Caco-2 (cell line): ENCODE data around the gene LENG9. TPM values are rescaled to one million over a fixed set of nuclear protein-coding genes. Genes with fewer than 3 reads are reported as not detected.

Experiments
- BruUV-seq: library from RNA; stranded (reverse); fragments of 400-500 nt; replicated peaks from 2 replicates; lab custom pipeline; 2021; lab: Mats Ljungman, UMichigan
- CTCF ChIA-PET: fragments of 300-600 bp; sonication (Branson Sonifier 250); formaldehyde crosslinking; loops from one replicate; lab custom pipeline; 2022; ENCODE audit warnings: antibody characterized with exemption; lab: Charles Lee
- POLR2A ChIA-PET: fragments of 300-600 bp; sonication (Branson Sonifier 250); formaldehyde crosslinking; loops from one replicate; lab custom pipeline; 2022; ENCODE audit warnings: antibody characterized with exemption; lab: Charles Lee
- DNase-seq, 2 experiments: peaks; one replicate each; pipeline versions ENCODE4 v3.0.0 to v3.0.0-alpha.2; 2020 to 2022
- H3K27me3 ChIP-seq: replicated peaks from 2 replicates; pipeline ENCODE4 v1.6.0; 2011; ENCODE audit warnings: low read length; ENCODE audit not compliant: control insufficient read depth, insufficient read depth
- H3K36me3 ChIP-seq: 2 replicates; pipeline ENCODE4 v1.5.1; 2011; ENCODE audit warnings: low read length; ENCODE audit not compliant: control insufficient read depth, insufficient read depth
- H3K4me1 ChIP-seq: fragments of 250-450 bp; sonication (Bioruptor Pico); 2 replicates; pipeline ENCODE4 v1.5.1; 2020; ENCODE audit warnings: mild to moderate bottlenecking
- H3K4me3 ChIP-seq: 2 replicates; pipeline ENCODE4 v1.5.1; 2011; ENCODE audit warnings: low read depth, mild to moderate bottlenecking, control low read depth, low read length
- H3K9me3 ChIP-seq: fragments of 250-450 bp; sonication (Bioruptor Pico); 2 replicates; pipeline ENCODE4 v1.5.1; 2020; ENCODE audit warnings: mild to moderate bottlenecking, moderate library complexity
- H3K27ac Mint-ChIP-seq: one replicate; pipeline ENCODE4 v1.8.0; 2022; ENCODE audit warnings: mixed read lengths; ENCODE audit not compliant: unreplicated experiment
- H3K27me3 Mint-ChIP-seq: one replicate; pipeline ENCODE4 v1.8.0; 2022; ENCODE audit warnings: mixed read lengths; ENCODE audit not compliant: insufficient read depth, unreplicated experiment
- H3K36me3 Mint-ChIP-seq: one replicate; pipeline ENCODE4 v1.8.0; 2022; ENCODE audit warnings: mild to moderate bottlenecking, mixed read lengths; ENCODE audit not compliant: insufficient read depth, unreplicated experiment
- H3K4me1 Mint-ChIP-seq: one replicate; pipeline ENCODE4 v1.8.0; 2022; ENCODE audit warnings: low read depth, mixed read lengths; ENCODE audit not compliant: unreplicated experiment
- H3K4me3 Mint-ChIP-seq: one replicate; pipeline ENCODE4 v1.8.0; 2022; ENCODE audit warnings: mild to moderate bottlenecking, moderate library complexity, mixed read lengths; ENCODE audit not compliant: unreplicated experiment
- H3K9me3 Mint-ChIP-seq: one replicate; pipeline ENCODE4 v1.8.0; 2022; ENCODE audit warnings: mixed read lengths; ENCODE audit not compliant: unreplicated experiment
- intact Hi-C: fragments of 100-400 bp; cut with micrococcal nuclease; formaldehyde crosslinking; loops from one replicate; pipeline ENCODE4 v1.10.0; 2022; ENCODE audit not compliant: unreplicated experiment
- total RNA-seq: library from RNA; stranded (reverse); gene quantifications from 2 replicates; pipeline ENCODE4 v1.2.3, GENCODE V29; 2022
- TF ChIP-seq, protein P1 (sequence below), 2 experiments: fragments of 200-600 bp in 1 of 2; IDR thresholded peaks; 1 replicate in 1 of 2; 2 replicates in 1 of 2; pipeline versions ENCODE4 v1.5.1 to v1.8.0; 2011 to 2022; ENCODE audit warnings: antibody characterized with exemption in 1 of 2, control low read depth in 1 of 2, inconsistent platforms in 1 of 2, low read depth in 1 of 2, low read length in 1 of 2, mild to moderate bottlenecking in 1 of 2, moderate library complexity in 1 of 2; ENCODE audit not compliant: insufficient read depth in 1 of 2, severe bottlenecking in 1 of 2, unreplicated experiment in 1 of 2

LENG9 gene
- total RNA-seq, 1 experiment from 2014 or later: 6.7 TPM

- peak; percentile 71 to 77 for DNase-seq
- H3K9me3 Mint-ChIP-seq: no peaks in the 10 kb centered on the region
- peaks cover 9% of the 10 kb centered on the region for H3K27me3 Mint-ChIP-seq
- no TSS peak for BruUV-seq
- H3K27ac Mint-ChIP-seq: no peak overlapping the region
- POLR2A ChIA-PET: interaction anchor here (0.6 to 1.1 kb wide), 2 partner anchors 17 to 608 kb away, joined by 7 to 14 read pairs; no protein-coding TSS in a partner anchor
- intact Hi-C loops: loop anchor here (1.0 kb wide), 1 partner anchor 47 kb away; no protein-coding TSS in a partner anchor
- CTCF ChIA-PET: interaction anchor here (0.6 to 1.4 kb wide), 3 partner anchors 10 to 43 kb away, joined by 3 to 4 read pairs (median 3); partner anchors contain the start of genes CDC42EP5 and LENG9
- peak overlapping the region; percentile 34 for H3K4me3 ChIP-seq
- no peaks in the 10 kb centered on the region for H3K36me3 ChIP-seq
- no peaks in the 10 kb centered on the region; the same call in 1 of the 2 replicates for H3K4me1 ChIP-seq
- no peaks in the 10 kb centered on the region for H3K27me3 ChIP-seq
- no peaks in the 10 kb centered on the region for H3K9me3 ChIP-seq
- TF ChIP-seq, protein P1, sequence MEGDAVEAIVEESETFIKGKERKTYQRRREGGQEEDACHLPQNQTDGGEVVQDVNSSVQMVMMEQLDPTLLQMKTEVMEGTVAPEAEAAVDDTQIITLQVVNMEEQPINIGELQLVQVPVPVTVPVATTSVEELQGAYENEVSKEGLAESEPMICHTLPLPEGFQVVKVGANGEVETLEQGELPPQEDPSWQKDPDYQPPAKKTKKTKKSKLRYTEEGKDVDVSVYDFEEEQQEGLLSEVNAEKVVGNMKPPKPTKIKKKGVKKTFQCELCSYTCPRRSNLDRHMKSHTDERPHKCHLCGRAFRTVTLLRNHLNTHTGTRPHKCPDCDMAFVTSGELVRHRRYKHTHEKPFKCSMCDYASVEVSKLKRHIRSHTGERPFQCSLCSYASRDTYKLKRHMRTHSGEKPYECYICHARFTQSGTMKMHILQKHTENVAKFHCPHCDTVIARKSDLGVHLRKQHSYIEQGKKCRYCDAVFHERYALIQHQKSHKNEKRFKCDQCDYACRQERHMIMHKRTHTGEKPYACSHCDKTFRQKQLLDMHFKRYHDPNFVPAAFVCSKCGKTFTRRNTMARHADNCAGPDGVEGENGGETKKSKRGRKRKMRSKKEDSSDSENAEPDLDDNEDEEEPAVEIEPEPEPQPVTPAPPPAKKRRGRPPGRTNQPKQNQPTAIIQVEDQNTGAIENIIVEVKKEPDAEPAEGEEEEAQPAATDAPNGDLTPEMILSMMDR (IDR thresholded peaks at IDR 0.05; ENCODE audit: insufficient read depth in 1 of 2, low read depth in 1 of 2, low read length in 1 of 2, severe bottlenecking in 1 of 2, unreplicated experiment in 1 of 2): peak; percentile 17 to 42
- peaks cover 49% of the 10 kb centered on the region for H3K36me3 Mint-ChIP-seq
- H3K4me3 Mint-ChIP-seq: peak overlapping the region; percentile 60
- peaks cover 9% of the 10 kb centered on the region for H3K4me1 Mint-ChIP-seq
These were observed 33.0 kb downstream of the LENG9 start for GRCh38 chr19:54430306-54431254.

DNA sequence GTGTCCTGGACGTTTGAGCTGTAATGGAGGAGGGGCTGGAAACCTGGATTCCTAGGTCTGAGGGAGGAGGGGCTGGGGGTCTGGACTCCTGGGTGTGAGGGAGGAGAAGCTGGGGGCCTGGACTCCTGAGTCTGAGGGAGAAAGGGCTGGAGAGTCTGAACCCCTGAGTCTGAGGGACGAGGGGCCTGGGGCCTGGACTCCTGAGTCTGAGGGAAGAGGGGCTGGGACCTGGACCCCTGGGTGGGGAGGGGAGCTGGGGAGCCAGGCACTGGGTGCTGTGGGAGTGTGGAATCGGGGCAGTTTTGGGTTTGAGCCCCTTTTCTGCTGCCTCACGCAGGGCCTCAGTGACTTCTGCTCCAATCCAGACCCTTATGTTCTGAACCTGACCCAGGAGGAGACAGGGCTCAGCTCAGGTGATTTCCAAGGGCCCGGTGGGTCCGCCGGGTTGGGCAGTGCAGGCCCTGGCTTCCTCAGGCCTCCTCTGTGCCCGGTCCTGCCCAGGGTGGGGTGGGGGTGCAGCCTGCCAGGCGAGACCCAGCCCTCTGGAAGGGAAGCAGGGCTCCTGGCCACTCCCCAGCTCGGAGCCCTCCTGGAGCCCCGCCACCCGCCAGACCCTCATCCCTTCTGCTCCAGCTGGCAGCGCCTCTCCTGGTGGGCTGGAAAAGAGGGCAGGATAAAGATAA is 33.9 kb downstream of the LENG9 start:
- Mint-ChIP-seq H3K27ac (peak overlapping the region; percentile 24), H3K9me3 (no peaks in the 10 kb centered on the region), H3K36me3 (peaks cover 43% of the 10 kb centered on the region), H3K27me3 (peaks cover 9% of the 10 kb centered on the region), H3K4me1 (peaks cover 9% of the 10 kb centered on the region), H3K4me3 (no peak overlapping the region)
- TF ChIP-seq, protein P1 (IDR thresholded peaks at IDR 0.05; ENCODE audit: insufficient read depth in 1 of 2, low read depth in 1 of 2, low read length in 1 of 2, severe bottlenecking in 1 of 2, unreplicated experiment in 1 of 2): no peak
- Histone ChIP-seq H3K27me3 (no peaks in the 10 kb centered on the region), H3K36me3 (no peaks in the 10 kb centered on the region), H3K4me1 (no peaks in the 10 kb centered on the region; the same call in 1 of the 2 replicates), H3K9me3 (no peaks in the 10 kb centered on the region), H3K4me3 (no peak overlapping the region)
- intact Hi-C loops: no loop called here
- ChIA-PET POLR2A (no interaction called here), CTCF (interaction anchor here (0.8 to 1.4 kb wide), 2 partner anchors 8 to 9 kb away, joined by 3 read pairs; no protein-coding TSS in a partner anchor)
- no TSS peak for BruUV-seq
- no peak for DNase-seq

GRCh38 chr19:54429176-54429495 is 34.4 kb downstream of the LENG9 start:
- Histone ChIP-seq H3K4me1 (no peaks in the 10 kb centered on the region; the same call in 1 of the 2 replicates), H3K27me3 (no peaks in the 10 kb centered on the region), H3K9me3 (no peaks in the 10 kb centered on the region), H3K36me3 (no peaks in the 10 kb centered on the region), H3K4me3 (no peak overlapping the region)
- peaks cover 39% of the 10 kb centered on the region for H3K36me3 Mint-ChIP-seq
- peaks cover 9% of the 10 kb centered on the region for H3K4me1 Mint-ChIP-seq
- no peak overlapping the region for H3K4me3 Mint-ChIP-seq
- intact Hi-C loops: no loop called here
- peaks cover 9% of the 10 kb centered on the region for H3K27me3 Mint-ChIP-seq
- no peak for DNase-seq
- H3K9me3 Mint-ChIP-seq: no peaks in the 10 kb centered on the region
- H3K27ac Mint-ChIP-seq: peak overlapping the region; percentile 24
- CTCF ChIA-PET: interaction anchor here (0.8 kb wide), 1 partner anchor 9 kb away, joined by 3 read pairs; no protein-coding TSS in a partner anchor
- TF ChIP-seq, protein P1 (IDR thresholded peaks at IDR 0.05; ENCODE audit: insufficient read depth in 1 of 2, low read depth in 1 of 2, low read length in 1 of 2, severe bottlenecking in 1 of 2, unreplicated experiment in 1 of 2): no peak
- POLR2A ChIA-PET: no interaction called here
- BruUV-seq: no TSS peak
